Measurements from ENCODE around the gene MRPS27.

GRCh38 chr5:72266862-72267261 lies 53.2 kb downstream of the MRPS27 start:
- TF ChIP-seq POLR2A (IDR thresholded peaks at IDR 0.05): no peak
- TF ChIP-seq, protein P1, sequence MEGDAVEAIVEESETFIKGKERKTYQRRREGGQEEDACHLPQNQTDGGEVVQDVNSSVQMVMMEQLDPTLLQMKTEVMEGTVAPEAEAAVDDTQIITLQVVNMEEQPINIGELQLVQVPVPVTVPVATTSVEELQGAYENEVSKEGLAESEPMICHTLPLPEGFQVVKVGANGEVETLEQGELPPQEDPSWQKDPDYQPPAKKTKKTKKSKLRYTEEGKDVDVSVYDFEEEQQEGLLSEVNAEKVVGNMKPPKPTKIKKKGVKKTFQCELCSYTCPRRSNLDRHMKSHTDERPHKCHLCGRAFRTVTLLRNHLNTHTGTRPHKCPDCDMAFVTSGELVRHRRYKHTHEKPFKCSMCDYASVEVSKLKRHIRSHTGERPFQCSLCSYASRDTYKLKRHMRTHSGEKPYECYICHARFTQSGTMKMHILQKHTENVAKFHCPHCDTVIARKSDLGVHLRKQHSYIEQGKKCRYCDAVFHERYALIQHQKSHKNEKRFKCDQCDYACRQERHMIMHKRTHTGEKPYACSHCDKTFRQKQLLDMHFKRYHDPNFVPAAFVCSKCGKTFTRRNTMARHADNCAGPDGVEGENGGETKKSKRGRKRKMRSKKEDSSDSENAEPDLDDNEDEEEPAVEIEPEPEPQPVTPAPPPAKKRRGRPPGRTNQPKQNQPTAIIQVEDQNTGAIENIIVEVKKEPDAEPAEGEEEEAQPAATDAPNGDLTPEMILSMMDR (IDR thresholded peaks at IDR 0.05): no peak
